ENCODE measurements around the gene MFNG.

- TF ChIP-seq CTCF (IDR thresholded peaks at IDR 0.05): no peak
- TF ChIP-seq POLR2A (IDR thresholded peaks at IDR 0.05): no peak
Observed at GRCh38 chr22:37442135-37442534, 44.0 kb downstream of the MFNG start.

Measured in prostate gland (tissue), 2 donors.